Uterus (tissue), 2 donors: ENCODE data around the gene DLX6.

Experiments
- CTCF ChIP-seq, 4 experiments: fragments of 200-600 bp in 2 of 4; fragments of 450-650 bp in 2 of 4; sonication (generic) in 2 of 4; IDR thresholded peaks; one replicate each; pipeline ENCODE4 v1.5.1; 2016 to 2019; ENCODE audit warnings: antibody characterized with exemption in 4 of 4, mild to moderate bottlenecking in 2 of 4, moderate library complexity in 1 of 4
- POLR2A ChIP-seq, 2 donors: fragments of 450-650 bp; IDR thresholded peaks; one replicate each; pipeline ENCODE4 v1.6.1; 2016; ENCODE audit warnings: antibody characterized with exemption in 2 of 2, mild to moderate bottlenecking in 1 of 2, moderate library complexity in 1 of 2

- TF ChIP-seq POLR2A (IDR thresholded peaks at IDR 0.05) (no peak), CTCF (IDR thresholded peaks at IDR 0.05) (no peak)
Measured at GRCh38 chr7:97007583-97007861, 2.2 kb downstream of the DLX6 start.
